ENCODE data around the gene ADISSP.

Gene ADISSP

DNA sequence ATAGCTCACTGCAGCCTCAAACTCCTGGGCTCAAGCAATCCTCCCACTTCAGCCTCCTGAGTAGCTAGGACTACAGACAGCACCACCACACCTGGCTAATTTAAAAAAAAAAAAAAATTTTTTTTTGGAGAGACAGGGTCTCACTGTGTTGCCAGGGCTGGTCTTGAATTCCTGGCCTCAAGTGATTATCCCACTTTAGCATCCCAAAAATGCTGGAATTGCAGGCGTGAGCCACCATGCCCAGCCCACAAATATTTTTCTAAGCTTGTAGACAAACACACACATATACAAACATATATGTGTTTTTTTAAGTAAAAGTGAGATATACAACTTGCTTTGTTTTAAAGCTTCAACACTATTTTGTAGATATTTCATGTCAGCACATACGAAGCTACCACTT is 24.3 kb downstream of the ADISSP start:
- TF ChIP-seq, protein P1, sequence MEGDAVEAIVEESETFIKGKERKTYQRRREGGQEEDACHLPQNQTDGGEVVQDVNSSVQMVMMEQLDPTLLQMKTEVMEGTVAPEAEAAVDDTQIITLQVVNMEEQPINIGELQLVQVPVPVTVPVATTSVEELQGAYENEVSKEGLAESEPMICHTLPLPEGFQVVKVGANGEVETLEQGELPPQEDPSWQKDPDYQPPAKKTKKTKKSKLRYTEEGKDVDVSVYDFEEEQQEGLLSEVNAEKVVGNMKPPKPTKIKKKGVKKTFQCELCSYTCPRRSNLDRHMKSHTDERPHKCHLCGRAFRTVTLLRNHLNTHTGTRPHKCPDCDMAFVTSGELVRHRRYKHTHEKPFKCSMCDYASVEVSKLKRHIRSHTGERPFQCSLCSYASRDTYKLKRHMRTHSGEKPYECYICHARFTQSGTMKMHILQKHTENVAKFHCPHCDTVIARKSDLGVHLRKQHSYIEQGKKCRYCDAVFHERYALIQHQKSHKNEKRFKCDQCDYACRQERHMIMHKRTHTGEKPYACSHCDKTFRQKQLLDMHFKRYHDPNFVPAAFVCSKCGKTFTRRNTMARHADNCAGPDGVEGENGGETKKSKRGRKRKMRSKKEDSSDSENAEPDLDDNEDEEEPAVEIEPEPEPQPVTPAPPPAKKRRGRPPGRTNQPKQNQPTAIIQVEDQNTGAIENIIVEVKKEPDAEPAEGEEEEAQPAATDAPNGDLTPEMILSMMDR (conservative IDR thresholded peaks at IDR 0.05; ENCODE audit: low read length), result no peak
- DNase-seq (ENCODE audit: low read depth), result no peak

DNA sequence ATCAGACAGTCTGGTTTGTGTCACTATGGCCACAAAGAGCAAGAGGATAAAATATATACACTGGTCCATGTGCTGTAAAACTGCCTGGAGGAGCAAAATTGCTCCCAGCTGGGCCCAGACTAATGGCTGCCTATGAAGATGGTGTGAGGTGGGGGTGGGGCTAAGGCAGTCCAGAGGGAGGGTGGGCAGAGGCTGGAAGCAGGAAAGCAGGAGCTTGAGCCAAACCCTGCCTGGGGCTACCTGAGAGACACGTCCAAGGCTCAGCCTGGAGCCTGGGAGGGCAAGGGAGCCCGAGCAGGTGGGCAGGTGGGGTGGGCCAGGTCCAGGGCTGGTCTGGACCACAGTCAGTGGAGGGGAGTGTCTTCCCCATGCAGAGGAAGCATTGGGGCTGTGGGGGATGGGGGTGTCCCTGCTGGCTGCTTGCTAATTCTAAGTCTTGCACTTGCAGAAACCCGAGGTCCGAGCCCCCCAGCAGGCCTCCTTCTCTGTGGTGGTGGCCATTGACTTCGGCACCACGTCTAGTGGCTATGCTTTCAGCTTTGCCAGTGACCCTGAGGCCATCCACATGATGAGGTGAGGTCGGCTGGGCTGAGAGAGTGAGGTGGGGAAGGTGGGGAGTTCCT is 25.6 kb downstream of the ADISSP start:
- H3K4me3 ChIP-seq (ENCODE audit: low read length), result no peak overlapping the region
- TF ChIP-seq, protein P1 (conservative IDR thresholded peaks at IDR 0.05; ENCODE audit: low read length), result no peak
- DNase-seq (ENCODE audit: low read depth), result no peak

More for the DNA sequence above, 24.3 kb downstream of the ADISSP start:
- no peak overlapping the region for H3K4me3 ChIP-seq (ENCODE audit: low read length)

DNA sequence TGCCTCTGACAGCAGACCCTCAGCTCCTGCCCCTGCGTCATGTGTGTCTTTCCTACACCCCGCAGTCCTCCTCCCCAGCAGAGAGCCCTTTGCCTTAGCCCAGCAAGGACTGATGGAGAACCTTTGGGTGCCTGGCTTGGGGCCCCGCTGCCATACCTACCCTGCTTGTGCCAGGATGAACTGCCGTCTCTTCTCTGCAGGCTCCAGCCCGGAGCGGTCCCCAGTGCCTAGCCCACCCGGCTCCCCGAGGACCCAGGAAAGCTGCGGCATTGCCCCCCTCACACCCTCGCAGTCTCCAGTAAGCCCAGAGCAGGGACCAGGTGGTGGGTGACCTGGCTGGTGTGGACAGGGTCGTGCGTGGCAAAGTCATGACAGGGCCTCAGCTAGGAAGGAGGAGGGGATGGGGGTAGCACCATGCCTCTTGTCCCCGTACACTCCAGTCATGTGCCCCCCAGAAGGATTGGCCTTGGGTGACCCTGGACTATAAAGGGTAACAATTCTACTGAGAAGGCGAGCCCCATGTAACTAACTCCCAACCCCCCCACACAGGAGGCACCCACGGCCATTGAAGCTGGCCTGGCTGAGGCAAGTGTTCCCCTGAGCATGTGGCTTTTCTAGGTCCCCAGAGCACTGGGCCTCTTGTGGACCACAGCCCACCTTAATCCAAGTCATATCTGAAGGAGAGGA is 26.8 kb downstream of the ADISSP start:
- TF ChIP-seq, protein P1 (conservative IDR thresholded peaks at IDR 0.05; ENCODE audit: low read length), result no peak
- H3K4me3 ChIP-seq (ENCODE audit: low read length), result no peak overlapping the region
- DNase-seq (ENCODE audit: low read depth), result no peak

DNA sequence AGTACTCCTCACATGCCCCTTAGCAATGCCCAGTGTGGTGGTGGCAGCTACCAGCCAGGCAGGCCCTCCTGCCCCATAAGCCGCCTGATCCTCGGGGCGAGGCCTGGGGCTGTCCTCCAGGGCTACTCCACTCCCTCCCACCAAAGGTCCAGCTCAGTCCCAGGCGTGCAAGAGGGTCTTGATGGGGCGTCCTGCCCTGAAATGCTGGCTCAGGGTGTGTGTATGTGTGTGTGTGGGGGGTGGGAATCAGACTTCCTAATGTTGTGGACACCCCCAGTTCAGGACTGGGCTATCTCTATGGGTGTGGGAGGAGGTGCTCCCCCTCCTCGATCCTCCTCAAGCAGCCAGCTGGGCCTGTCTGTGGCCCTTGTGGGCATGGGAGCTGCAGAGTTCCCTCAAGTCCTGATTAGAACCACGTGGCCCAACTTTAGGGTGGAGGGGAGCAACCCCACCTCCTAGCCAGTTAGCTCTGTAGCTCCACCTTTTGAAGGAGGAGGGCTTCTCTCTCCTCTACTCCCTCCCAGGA is 27.6 kb downstream of the ADISSP start:
- H3K4me3 ChIP-seq (ENCODE audit: low read length), result no peak overlapping the region
- DNase-seq (ENCODE audit: low read depth), result no peak
- TF ChIP-seq, protein P1 (conservative IDR thresholded peaks at IDR 0.05; ENCODE audit: low read length), result no peak

DNA sequence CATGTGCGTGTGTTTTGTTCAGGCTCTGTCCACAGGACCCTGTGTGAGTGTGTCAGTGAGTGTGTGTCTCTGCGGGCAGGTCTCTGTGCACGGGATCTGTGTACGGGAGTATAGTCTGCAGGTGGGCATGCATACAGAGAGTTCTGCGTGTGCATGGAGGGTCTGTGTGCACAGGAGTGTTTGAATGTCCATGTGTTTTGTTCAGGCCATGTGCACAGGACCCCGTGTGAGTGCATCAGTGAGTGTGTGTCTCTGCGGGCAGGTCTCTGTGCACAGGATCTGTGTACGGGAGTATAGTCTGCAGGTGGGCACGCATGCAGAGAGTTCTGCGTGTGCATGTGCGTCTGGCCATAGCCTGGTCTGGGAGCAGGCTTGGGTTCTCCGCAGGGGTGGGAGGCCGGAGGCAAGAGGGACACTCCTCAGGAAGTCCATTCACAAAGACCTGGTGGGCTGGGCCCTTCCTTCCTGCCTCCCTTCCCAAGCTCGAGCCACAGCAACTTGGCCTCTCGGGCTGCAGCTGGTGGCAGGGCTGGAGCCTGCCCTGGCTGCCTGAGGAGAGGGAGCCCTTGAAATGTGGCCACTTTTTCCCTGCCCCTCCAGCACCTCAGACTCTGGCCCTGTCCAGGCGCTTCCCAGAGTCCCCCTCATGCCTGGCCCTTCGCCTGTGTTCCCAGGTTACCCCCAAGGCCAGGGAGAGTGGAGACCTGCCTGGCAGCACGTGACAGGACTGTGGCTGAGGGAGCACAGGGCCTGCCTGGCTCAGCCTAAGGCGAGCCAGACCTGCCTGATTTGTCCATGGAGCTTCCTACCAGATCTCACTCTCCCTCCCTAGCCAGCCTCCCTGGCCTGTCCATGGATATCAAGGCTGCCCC is 28.3 kb downstream of the ADISSP start:
- TF ChIP-seq, protein P1 (conservative IDR thresholded peaks at IDR 0.05; ENCODE audit: low read length), result no peak
- no peak overlapping the region for H3K4me3 ChIP-seq (ENCODE audit: low read length)
- DNase-seq (ENCODE audit: low read depth), result no peak

DNA sequence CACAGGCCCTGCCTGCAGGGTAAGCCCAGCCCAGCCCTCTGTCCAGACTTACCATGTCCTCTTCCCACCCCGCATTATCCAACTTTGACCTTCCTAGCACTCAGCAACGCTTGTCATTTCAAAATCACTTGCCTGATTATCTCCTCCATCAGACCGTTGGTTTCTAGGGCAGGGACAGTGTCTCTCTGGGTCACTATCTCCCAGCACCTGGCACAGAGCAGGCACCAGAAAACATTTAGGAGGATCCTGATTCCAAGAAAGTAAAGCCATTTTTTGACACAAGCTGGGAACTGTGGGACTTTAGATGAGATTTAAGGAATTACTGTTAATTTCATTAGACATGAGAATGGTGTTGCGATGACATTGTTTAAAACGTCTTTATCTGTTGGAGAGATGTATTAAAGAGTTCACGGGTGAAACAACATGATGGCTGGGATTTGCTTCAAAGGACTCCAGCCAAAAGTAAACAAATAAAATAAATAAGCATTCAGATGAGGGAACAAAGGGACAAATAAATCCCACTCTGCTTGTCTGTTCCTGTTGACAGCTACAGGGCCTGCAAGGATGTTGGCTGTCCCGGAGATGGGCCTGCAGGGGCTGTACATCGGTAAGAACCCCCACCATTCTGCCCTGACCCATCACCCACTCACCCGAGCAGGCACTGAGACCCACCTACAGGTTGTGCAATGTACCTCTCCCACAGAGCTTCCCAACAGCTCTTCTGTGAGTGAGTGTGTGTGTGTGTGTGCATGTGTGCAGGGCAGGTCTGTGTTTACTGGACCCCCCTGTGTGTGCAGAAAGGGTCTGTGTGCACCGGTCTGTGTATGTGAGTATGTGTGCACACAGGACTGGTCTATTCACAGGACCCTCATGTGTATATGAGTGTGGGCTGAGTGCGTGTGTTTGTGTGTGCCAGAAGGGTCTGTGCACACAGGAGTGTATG is 29.2 kb downstream of the ADISSP start:
- no peak for DNase-seq (ENCODE audit: low read depth)
- no peak overlapping the region for H3K4me3 ChIP-seq (ENCODE audit: low read length)
- TF ChIP-seq, protein P1 (conservative IDR thresholded peaks at IDR 0.05; ENCODE audit: low read length), result no peak

Measured in AG10803 (cell line).